A673 (cell line): ENCODE measurements around the gene PARP3. TPM values are rescaled to one million over a fixed set of nuclear protein-coding genes. Genes with fewer than 3 reads are reported as not detected.

Experiments
- BruUV-seq: library from RNA; stranded (reverse); fragments of 400-500 nt; replicated peaks from 2 replicates; lab custom pipeline; 2021; lab: Mats Ljungman, UMichigan
- CTCF ChIA-PET: fragments of 300-600 bp; sonication (Branson Sonifier 250); formaldehyde crosslinking; loops from one replicate; lab custom pipeline; 2022; ENCODE audit warnings: antibody characterized with exemption; lab: Charles Lee
- POLR2A ChIA-PET: fragments of 300-600 bp; sonication (Branson Sonifier 250); formaldehyde crosslinking; loops from one replicate; lab custom pipeline; 2022; ENCODE audit warnings: antibody characterized with exemption; ENCODE audit not compliant: low non-redundant PET; lab: Charles Lee
- DNase-seq: peaks from one replicate; pipeline ENCODE4 v3.0.0-alpha.2; 2015; ENCODE audit warnings: low spot score
- H3K27ac ChIP-seq: fragments of 200-600 bp; sonication (generic); 2 replicates; pipeline ENCODE4 v1.5.1; 2016; ENCODE audit warnings: mixed run types, low read depth, mild to moderate bottlenecking, mixed read lengths, antibody characterized with exemption, low read length; ENCODE audit not compliant: poor library complexity, severe bottlenecking
- H3K27me3 ChIP-seq: fragments of 200-600 bp; sonication (generic); replicated peaks from 2 replicates; pipeline ENCODE4 v1.6.1; 2017; ENCODE audit warnings: mixed run types, low read depth, mild to moderate bottlenecking, mixed read lengths, antibody characterized with exemption, low read length; ENCODE audit not compliant: insufficient read depth, poor library complexity
- H3K36me3 ChIP-seq: fragments of 200-600 bp; sonication (generic); 2 replicates; pipeline ENCODE4 v1.6.1; 2016; ENCODE audit warnings: mixed run types, mild to moderate bottlenecking, mixed read lengths, antibody characterized with exemption, low read length; ENCODE audit not compliant: insufficient read depth, poor library complexity, severe bottlenecking
- H3K4me1 ChIP-seq: fragments of 200-600 bp; sonication (generic); 2 replicates; pipeline ENCODE4 v1.6.1; 2017; ENCODE audit warnings: mixed run types, mild to moderate bottlenecking, mixed read lengths, antibody characterized with exemption, low read length; ENCODE audit not compliant: insufficient read depth, poor library complexity, severe bottlenecking
- H3K4me3 ChIP-seq: fragments of 200-600 bp; sonication (generic); 2 replicates; pipeline ENCODE4 v1.5.1; 2016; ENCODE audit warnings: low read depth, mixed run types, mild to moderate bottlenecking, mixed read lengths, low read length; ENCODE audit not compliant: poor library complexity, severe bottlenecking
- H3K9me3 ChIP-seq: fragments of 200-600 bp; sonication (generic); 2 replicates; pipeline ENCODE4 v1.6.1; 2016; ENCODE audit warnings: mixed run types, low read depth, mild to moderate bottlenecking, mixed read lengths, antibody characterized with exemption, low read length; ENCODE audit not compliant: poor library complexity, severe bottlenecking
- EZH2 ChIP-seq: fragments of 200-600 bp; sonication (generic); IDR thresholded peaks from 2 replicates; pipeline ENCODE4 v1.6.1; 2017; ENCODE audit warnings: borderline replicate concordance, low read depth, mild to moderate bottlenecking, mixed read lengths, antibody characterized with exemption, low read length; ENCODE audit not compliant: poor library complexity, severe bottlenecking
- intact Hi-C: fragments of 100-400 bp; cut with micrococcal nuclease; formaldehyde crosslinking; loops from one replicate; pipeline ENCODE4 v1.10.0; 2022; ENCODE audit not compliant: unreplicated experiment
- total RNA-seq: library from RNA; stranded (reverse); gene quantifications from 2 replicates; pipeline ENCODE4 v1.2.3, GENCODE V29; 2021
- TF ChIP-seq, protein P1 (sequence below): fragments of 300-800, 200-600 bp; sonication (generic); conservative IDR thresholded peaks from 2 replicates; pipeline ENCODE4 v1.5.1; 2017; ENCODE audit warnings: low read depth, mild to moderate bottlenecking, antibody characterized with exemption, low read length, moderate library complexity, mixed read lengths

PARP3 gene
- total RNA-seq, 1 experiment from 2014 or later: 3.4 TPM

DNA sequence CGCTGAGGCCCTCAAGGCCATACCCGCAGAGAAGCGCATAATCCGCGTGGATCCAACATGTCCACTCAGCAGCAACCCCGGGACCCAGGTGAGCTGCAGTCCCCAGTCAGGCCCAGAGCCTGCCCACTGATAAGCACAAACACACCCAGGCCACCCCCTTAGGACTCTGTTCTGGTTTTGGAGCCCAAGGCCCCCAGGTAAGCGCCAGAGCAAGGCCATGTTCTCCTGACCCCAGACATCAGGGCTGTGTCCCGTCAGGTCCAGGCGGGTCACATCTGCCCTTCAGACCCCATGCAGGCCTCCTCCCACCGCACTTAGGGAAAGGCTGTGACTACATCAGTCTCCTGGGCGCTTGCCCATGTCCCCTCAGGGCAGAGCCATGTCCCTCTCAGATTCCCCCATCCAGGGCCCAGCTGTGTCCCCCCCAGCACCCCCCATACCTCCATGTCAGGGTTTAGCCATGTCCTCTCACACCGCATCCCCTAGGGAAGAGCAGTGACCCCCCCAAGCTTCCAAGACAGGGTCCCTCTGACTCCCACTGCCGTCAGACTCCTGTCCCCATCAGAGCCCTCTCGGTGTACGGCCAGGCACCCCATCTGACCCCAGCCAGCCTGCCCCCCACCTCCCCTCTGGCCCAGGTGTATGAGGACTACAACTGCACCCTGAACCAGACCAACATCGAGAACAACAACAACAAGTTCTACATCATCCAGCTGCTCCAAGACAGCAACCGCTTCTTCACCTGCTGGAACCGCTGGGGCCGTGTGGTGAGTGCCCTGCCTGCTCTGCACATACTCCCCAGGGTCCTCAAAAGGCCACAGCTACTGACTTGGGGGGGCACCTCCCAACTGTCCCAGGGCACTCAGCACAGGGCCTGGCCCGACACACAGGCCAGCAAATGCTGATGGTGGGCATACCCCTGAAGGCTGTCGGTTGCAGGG is 1.6 kb downstream of the PARP3 start:
- no peak for DNase-seq
- no peak overlapping the region for H3K4me3 ChIP-seq
- no peaks in the 10 kb centered on the region for H3K9me3 ChIP-seq
- H3K27me3 ChIP-seq: no peaks in the 10 kb centered on the region
- intact Hi-C loops: loop anchor here (2.0 kb wide), 1 partner anchor 31 kb away; the partner anchor contains the start of genes ABHD14A and ABHD14B
- no peak overlapping the region for H3K27ac ChIP-seq
- CTCF ChIA-PET: no interaction called here
- H3K36me3 ChIP-seq: no peaks in the 10 kb centered on the region
- BruUV-seq: no TSS peak
- peaks cover 6% of the 10 kb centered on the region for H3K4me1 ChIP-seq
- TF ChIP-seq, protein P1, sequence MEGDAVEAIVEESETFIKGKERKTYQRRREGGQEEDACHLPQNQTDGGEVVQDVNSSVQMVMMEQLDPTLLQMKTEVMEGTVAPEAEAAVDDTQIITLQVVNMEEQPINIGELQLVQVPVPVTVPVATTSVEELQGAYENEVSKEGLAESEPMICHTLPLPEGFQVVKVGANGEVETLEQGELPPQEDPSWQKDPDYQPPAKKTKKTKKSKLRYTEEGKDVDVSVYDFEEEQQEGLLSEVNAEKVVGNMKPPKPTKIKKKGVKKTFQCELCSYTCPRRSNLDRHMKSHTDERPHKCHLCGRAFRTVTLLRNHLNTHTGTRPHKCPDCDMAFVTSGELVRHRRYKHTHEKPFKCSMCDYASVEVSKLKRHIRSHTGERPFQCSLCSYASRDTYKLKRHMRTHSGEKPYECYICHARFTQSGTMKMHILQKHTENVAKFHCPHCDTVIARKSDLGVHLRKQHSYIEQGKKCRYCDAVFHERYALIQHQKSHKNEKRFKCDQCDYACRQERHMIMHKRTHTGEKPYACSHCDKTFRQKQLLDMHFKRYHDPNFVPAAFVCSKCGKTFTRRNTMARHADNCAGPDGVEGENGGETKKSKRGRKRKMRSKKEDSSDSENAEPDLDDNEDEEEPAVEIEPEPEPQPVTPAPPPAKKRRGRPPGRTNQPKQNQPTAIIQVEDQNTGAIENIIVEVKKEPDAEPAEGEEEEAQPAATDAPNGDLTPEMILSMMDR: no peak
- TF ChIP-seq EZH2: no peak
- POLR2A ChIA-PET: no interaction called here

DNA sequence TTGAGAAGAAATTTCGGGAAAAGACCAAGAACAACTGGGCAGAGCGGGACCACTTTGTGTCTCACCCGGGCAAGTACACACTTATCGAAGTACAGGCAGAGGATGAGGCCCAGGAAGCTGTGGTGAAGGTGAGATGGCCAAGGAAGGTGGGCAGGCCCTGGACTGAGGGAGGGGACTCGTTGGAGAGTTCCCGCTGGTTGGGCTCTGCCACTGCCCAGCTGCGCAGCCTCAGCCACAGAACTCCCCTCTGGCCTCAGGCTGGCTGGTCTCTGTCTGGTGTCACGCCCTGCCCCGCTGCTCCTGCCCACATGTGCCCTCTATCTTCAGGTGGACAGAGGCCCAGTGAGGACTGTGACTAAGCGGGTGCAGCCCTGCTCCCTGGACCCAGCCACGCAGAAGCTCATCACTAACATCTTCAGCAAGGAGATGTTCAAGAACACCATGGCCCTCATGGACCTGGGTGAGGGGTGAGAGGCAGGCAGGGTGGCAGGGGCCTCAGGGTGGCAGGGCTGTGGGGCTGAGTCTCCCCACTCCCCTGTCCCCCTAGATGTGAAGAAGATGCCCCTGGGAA is 2.4 kb downstream of the PARP3 start:
- no TSS peak for BruUV-seq
- TF ChIP-seq, protein P1: no peak
- no peak for TF ChIP-seq EZH2

DNA sequence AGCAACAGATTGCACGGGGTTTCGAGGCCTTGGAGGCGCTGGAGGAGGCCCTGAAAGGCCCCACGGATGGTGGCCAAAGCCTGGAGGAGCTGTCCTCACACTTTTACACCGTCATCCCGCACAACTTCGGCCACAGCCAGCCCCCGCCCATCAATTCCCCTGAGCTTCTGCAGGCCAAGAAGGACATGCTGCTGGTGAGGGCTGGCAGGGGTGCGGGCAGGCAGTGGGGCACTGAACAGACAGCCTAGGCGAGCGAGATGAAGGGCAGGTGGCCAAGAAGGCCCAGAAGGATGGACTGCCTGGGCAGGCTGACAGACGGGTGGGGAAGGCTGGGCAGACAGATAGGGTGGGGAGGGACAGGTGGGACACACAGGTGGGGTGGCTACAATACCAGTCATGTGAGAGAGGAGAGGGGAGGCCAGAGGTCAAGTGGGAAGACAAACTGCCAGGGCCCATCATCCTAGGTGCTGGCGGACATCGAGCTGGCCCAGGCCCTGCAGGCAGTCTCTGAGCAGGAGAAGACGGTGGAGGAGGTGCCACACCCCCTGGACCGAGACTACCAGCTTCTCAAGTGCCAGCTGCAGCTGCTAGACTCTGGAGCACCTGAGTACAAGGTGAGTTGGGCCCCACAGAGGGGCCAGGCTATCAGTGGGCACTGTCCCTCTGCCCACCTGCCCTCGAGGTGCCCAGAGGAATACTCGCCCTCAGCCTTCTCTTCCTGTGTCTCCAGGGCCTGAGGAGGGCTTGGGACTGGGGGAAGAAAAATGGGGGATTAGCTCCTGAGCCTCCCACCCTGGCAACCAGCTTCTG is 3.1 kb downstream of the PARP3 start:
- intact Hi-C loops: no loop called here
- H3K36me3 ChIP-seq: no peaks in the 10 kb centered on the region
- H3K27ac ChIP-seq: no peak overlapping the region
- H3K9me3 ChIP-seq: no peaks in the 10 kb centered on the region
- TF ChIP-seq, protein P1: no peak
- no peak for TF ChIP-seq EZH2
- H3K4me3 ChIP-seq: no peak overlapping the region
- ChIA-PET CTCF (no interaction called here), POLR2A (no interaction called here)
- no TSS peak for BruUV-seq
- no peaks in the 10 kb centered on the region for H3K27me3 ChIP-seq
- DNase-seq: no peak
- H3K4me1 ChIP-seq: peaks cover 6% of the 10 kb centered on the region

More for the DNA sequence above, 2.4 kb downstream of the PARP3 start:
- CTCF ChIA-PET: no interaction called here
- Histone ChIP-seq H3K27ac (no peak overlapping the region), H3K36me3 (no peaks in the 10 kb centered on the region), H3K9me3 (no peaks in the 10 kb centered on the region), H3K4me1 (peaks cover 6% of the 10 kb centered on the region), H3K27me3 (no peaks in the 10 kb centered on the region), H3K4me3 (no peak overlapping the region)
- intact Hi-C loops: no loop called here
- POLR2A ChIA-PET: no interaction called here
- DNase-seq: no peak
